GM12874 (cell line): ENCODE data around the gene IL1RAPL2.

Source experiments
- TF ChIP-seq, protein P1 (sequence below): IDR thresholded peaks from 2 replicates; pipeline ENCODE4 v1.5.1; 2011; ENCODE audit warnings: low read depth, mild to moderate bottlenecking, control low read depth, low read length, moderate library complexity; ENCODE audit not compliant: insufficient read depth

Gene IL1RAPL2

GRCh38 chrX:104679175-104679574, 113.2 kb downstream of the IL1RAPL2 start:
- TF ChIP-seq, protein P1, sequence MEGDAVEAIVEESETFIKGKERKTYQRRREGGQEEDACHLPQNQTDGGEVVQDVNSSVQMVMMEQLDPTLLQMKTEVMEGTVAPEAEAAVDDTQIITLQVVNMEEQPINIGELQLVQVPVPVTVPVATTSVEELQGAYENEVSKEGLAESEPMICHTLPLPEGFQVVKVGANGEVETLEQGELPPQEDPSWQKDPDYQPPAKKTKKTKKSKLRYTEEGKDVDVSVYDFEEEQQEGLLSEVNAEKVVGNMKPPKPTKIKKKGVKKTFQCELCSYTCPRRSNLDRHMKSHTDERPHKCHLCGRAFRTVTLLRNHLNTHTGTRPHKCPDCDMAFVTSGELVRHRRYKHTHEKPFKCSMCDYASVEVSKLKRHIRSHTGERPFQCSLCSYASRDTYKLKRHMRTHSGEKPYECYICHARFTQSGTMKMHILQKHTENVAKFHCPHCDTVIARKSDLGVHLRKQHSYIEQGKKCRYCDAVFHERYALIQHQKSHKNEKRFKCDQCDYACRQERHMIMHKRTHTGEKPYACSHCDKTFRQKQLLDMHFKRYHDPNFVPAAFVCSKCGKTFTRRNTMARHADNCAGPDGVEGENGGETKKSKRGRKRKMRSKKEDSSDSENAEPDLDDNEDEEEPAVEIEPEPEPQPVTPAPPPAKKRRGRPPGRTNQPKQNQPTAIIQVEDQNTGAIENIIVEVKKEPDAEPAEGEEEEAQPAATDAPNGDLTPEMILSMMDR = no peak

GRCh38 chrX:104681214-104681613, 115.2 kb downstream of the IL1RAPL2 start:
- TF ChIP-seq, protein P1 = no peak

GRCh38 chrX:104684077-104684476, 118.1 kb downstream of the IL1RAPL2 start:
- TF ChIP-seq, protein P1 = no peak

GRCh38 chrX:104695593-104695992, 129.6 kb downstream of the IL1RAPL2 start:
- TF ChIP-seq, protein P1 = no peak

- TF ChIP-seq, protein P1 = no peak
Observed at GRCh38 chrX:104696667-104697066, 130.7 kb downstream of the IL1RAPL2 start.

DNA sequence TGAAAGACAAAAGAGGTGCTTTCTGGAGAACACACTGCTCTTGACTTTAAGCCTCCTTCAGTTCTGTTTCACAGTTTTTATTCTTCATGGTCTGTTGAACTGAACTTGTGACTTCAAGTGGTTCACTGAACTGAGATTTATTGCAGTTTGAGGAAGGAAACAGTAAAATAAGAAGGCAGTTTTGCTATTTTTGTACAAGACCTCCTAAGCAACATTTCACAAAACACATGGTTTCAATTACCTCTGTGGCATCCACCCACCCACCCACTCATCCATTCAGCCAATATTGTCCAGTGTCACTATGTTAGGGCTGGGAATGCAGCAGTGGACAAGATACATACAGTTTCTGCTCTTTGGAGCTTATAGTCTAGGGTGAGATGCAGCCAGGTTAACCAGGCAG, 131.3 kb downstream of the IL1RAPL2 start:
- TF ChIP-seq, protein P1 = no peak

DNA sequence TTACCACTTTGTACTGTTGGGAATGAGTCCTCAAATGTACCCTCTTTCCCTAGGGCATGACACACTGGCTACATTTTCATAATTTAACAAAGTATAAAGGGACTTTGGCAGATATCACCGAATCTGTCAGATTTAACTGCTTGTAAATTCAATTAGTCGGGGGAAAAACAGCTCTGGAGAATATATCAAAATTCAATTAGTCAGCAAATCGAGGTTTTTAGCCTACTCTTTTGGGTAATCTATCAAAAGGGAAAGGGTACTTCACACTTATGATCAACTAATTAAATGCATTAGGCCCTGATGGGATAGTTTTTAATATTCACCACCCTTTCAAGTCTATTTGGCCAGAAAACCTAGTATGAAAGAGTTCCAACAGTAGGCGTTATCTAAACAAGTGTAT, 141.0 kb downstream of the IL1RAPL2 start:
- TF ChIP-seq, protein P1 = no peak

- TF ChIP-seq, protein P1 = no peak
Observed at GRCh38 chrX:104707572-104707971, 141.6 kb downstream of the IL1RAPL2 start.
